Sciatic nerve (tissue), 2 donors: ENCODE data around the gene PFDN4. TPM values are rescaled to one million over a fixed set of nuclear protein-coding genes. Genes with fewer than 3 reads are reported as not detected.
A peak's percentile ranks its signal among the peaks of the same experiment; 100 is the strongest.
"Not testable (repeated sequence)": the region's sequence is repeated elsewhere in the genome, so short reads cannot be mapped to it uniquely, and the experiment has no call there.

Source experiments
- ATAC-seq: fragments of 200-7000 bp; cut with Tn5 transposase; one replicate; pipeline ENCODE4 v1.9.1; 2020; ENCODE audit warnings: mild to moderate bottlenecking, moderate library complexity
- DNase-seq: peaks from one replicate; pipeline ENCODE4 v3.0.0-alpha.2; 2020; ENCODE audit warnings: low spot score
- intact Hi-C: fragments of 100-400 bp; cut with DNase I; formaldehyde crosslinking; loops from one replicate; pipeline ENCODE4 v1.14.2; 2022
- total RNA-seq: library from RNA; stranded (reverse); fragmentation: NEBNext Ultra II Directional; extraction: Animal tissue kit (Norgen Biotek cat#: 25700); gene quantifications from one replicate; pipeline ENCODE4 v1.2.1, GENCODE V29; 2021
- donor health status: DM: no; HTN: no; CAD: no.
- donor health status: DM: no; HTN: no; CAD: no.

The PFDN4 gene
- total RNA-seq, 1 donor from 2014 or later = 26.3 TPM

DNA sequence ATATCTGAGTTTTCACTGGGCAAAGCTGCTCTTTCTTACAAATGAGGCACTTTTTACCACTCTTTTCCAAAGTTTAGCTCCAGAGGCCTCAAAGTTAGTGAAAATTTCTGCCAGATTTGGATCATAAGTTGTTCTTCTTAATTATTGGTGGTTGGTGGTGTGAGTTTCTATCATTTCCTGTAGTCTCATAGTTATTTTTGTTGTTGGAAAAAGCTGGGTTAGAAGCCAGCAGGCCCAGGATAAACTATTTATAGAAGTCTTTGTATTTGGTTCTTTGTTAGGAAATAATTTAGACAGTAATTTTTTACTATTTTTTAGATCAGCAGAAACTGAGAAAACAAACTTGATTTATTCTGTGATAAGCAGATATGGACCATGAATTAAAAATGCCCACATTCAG lies 10.6 kb downstream of the PFDN4 start:
- intact Hi-C loops = no loop called here
- no peak for DNase-seq
- no peak for ATAC-seq

DNA sequence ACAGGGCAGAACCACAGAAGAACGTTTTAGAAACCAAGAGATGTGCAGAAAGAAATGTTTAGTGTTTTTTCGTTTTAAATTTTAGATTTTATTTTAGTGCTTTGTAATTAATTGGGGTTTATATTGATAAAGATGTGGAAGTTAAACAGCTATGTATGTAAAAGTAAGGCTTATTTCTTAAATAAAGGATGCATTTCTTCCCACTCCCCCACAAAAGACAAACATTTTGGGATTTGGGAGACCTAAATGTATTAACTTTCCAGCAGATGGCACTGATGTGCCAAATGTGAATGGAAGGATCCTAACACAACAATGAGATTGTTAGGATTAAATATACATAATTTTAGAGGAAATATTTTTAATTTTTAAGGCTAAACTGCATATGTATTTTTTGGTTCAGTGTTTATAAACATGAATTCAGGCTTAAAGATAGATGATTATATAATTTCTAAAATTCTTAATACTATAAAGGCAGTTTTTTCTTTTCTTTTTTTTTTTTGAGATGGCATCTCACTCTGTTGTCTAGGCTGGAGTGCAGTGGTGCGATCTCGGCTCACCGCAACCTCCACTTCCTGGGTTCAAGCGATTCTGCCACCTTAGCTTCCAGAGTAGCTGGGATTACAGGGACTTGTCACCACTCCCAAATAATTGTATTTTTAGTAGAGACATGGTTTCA lies 12.0 kb downstream of the PFDN4 start:
- DNase-seq (no peak), ATAC-seq (no peak)
- intact Hi-C loops = loop anchor here (5.0 kb wide), 1 partner anchor 427 kb away; no protein-coding TSS in a partner anchor

DNA sequence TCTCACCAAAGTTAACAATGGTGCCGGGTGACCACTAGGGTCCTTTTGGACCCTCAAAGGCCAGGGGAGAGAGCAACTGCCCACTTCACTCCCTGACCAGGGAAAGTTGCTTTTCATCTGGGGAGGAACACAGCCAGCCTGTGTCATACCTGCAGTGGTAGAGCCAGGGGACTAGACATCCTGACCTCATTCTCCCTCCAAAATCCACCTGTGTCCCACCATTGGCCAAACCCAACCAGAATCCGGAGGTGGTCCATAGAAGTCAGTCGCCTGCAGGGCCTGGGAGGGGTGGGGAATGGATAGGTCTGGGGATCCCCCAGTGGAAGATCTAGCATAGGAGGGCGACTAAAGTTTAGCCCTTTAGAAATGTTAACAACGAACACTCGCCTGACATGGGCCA lies 12.8 kb downstream of the PFDN4 start:
- ATAC-seq (no peak), DNase-seq (no peak)
- intact Hi-C loops = loop anchor here (5.0 kb wide), 1 partner anchor 427 kb away; no protein-coding TSS in a partner anchor

DNA sequence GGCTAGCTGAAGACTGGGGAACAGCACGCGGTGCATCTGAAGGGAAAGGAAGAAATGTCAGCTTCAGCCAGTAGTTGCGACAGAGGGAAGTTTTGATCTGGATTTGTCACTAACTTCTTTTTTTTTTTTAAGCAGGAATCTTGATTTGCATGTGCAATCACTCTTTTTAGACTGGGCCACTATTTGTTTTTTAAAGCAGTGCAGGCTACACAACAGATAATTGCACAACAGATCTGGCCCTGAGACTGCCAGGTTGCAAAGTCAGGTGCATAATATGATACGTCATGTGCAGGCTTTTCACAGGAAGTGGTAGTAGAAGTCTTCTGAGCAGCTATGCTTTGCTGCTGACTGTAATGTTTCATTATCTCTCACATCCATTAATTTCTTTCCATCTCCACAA lies 13.5 kb downstream of the PFDN4 start:
- ATAC-seq = no peak
- intact Hi-C loops = loop anchor here (5.0 kb wide), 1 partner anchor 426 kb away; no protein-coding TSS in a partner anchor
- DNase-seq = no peak

DNA sequence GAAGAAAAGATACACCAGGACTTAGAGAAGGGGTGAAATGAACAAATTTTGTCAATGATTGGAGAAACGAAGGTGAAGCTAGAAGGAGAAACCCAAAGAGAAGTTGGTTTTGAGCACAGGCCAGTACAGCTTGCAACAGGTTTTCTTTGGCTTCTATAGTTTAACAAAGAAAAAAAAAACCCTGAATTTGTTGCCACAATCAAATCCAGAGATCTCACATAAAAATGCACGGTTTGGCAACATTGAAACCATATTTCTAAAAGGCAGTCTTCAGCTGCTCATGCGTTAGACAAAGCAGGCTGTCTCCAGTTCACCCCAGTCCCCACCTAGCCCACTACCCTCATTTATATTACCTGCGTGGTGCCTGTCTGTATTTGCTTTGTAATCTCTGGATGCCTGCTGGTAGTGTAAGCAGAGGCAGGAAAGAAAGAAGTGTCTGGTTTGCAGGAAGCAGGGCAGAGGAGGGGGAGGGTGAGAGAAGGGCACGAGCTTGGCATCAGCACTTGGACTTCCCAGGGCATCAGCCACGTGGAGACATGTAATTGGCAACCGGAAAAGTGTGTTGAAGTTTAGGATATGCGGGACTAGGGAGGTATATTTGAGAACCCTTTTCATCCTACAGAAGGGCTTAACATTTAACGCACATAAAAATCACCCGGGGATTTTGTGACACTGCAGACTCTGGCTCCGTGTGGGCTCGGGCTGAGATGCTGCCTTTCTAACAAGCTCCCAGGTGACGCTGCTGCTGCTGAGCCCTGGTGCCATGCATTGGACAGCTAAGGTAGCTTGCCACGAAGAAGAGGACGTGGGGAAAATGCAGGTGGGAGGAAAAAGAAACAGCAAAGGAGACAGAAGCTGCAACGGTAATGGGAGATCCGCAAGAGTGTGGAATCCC lies 14.4 kb downstream of the PFDN4 start:
- DNase-seq (no peak), ATAC-seq (no peak)
- intact Hi-C loops = loop anchor here (5.0 kb wide), 1 partner anchor 425 kb away; no protein-coding TSS in a partner anchor

DNA sequence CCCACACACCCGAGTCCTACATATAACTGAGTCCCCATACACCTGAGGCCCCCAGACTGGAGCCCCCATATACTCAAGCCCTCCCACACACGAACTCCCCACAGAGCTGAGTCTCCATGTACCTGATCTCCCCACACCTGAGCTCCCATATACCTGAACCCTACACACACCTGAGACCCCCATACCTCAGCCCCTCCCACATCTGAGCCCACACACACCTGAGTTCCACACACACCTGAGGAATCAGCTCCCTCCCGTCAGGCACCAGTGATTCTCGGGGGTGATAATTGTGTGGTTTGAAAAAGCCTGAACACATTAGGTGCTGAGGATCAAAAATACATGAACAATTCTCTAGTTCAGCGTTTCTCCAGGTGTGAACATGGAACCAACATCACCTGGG lies 15.4 kb downstream of the PFDN4 start:
- ATAC-seq (no peak), DNase-seq (no peak)
- intact Hi-C loops = loop anchor here (5.0 kb wide), 1 partner anchor 424 kb away; no protein-coding TSS in a partner anchor

DNA sequence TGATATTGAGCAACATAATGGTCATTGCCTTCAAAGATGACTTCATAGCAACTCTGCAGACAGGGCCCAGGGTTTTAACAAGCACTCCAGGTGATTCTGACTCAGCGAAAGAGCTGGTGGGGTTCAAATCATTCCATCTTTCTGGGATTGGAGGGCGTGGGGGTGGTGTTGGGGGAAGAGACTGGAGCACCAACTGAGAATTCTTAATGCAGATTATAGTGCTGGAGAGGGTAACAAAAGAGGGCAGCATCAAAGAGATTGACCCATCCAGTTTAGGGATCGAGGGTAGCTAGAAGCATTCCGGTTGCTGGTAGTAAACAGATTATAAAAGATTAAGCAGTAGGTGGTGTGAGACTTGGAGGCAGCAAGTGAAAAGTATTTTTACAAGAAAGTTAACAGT lies 15.9 kb downstream of the PFDN4 start:
- intact Hi-C loops = loop anchor here (5.0 kb wide), 1 partner anchor 424 kb away; no protein-coding TSS in a partner anchor
- DNase-seq = no peak
- no peak for ATAC-seq

DNA sequence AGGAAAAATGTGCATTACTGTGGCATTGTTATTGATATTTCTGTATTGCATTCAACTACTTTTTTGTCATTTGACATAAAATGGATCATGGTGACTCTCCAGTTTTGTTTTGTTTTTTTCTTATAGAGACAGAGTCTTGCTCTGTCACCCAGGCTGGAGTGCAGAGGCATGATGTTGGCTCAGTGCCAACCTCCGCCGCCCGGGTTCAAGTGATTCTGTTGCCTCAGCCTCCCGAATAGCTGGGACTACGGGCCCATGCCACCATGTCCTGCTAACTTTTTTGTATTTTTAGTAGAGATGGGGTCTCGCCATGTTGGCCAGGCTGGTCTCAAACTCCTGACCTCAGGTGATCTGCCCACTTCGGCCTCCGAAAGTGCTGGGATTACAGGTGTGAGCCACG lies 16.8 kb downstream of the PFDN4 start:
- not testable (repeated sequence) for ATAC-seq, DNase-seq
- intact Hi-C loops = loop anchor here (5.0 kb wide), 1 partner anchor 423 kb away; no protein-coding TSS in a partner anchor

DNA sequence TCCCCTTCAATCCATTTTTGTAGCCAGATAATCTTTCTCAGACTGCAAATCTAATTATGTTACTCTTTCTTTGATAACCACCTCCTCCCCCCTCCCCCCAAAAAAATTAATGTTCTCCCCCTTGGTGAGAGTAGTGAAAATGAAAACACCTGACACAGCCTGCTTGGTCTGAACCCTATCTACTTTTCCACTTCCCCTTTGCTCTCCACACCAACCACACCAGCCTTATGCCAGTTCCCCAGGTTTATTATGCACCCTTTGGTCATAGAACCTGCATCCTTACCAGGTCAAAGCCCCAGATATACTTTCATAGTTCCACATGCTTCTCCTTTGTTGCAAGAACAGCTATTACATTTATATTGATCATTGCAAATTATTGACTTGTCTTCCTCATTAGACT lies 19.4 kb downstream of the PFDN4 start:
- intact Hi-C loops = no loop called here
- ATAC-seq = no peak
- DNase-seq = no peak

DNA sequence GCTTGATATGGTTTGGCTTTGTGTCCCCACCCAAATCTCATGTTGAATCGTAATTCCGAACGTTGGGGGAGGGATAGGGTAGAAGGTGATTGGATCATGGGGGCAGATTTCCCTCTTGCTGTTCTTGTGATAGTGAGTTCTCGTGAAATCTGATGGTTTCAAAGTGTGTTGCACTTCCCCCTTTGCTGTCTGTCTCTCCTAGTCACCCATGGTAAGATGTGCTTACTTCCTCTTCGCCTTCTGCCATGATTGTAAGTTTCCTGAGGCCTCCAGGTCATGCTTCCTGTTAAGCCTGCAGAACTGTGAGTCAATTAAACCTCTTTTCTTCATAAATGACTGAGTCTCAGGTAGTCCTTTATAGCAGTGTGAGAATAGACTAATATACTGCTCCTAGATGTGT lies 19.9 kb downstream of the PFDN4 start:
- no peak for DNase-seq
- no peak for ATAC-seq
- intact Hi-C loops = no loop called here

DNA sequence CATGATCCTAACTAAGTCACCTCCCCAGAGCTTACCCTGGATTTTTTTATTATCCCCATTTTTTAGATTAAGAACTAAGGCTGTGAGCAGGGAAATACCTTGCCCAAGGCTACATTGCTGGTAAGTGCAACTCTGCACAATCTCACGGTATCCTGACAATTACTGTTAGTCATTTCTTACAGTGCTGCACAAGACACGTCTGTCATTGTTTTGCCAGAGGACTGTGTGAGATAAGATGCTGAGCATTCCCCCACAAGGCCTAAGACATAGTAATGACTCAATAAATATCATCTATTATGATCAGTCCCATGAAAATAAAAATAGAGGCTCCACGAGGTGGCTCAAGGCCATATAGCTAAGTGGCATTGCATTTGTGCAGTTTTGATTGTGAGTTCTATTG lies 21.0 kb downstream of the PFDN4 start:
- intact Hi-C loops = no loop called here
- DNase-seq (no peak), ATAC-seq (no peak)

DNA sequence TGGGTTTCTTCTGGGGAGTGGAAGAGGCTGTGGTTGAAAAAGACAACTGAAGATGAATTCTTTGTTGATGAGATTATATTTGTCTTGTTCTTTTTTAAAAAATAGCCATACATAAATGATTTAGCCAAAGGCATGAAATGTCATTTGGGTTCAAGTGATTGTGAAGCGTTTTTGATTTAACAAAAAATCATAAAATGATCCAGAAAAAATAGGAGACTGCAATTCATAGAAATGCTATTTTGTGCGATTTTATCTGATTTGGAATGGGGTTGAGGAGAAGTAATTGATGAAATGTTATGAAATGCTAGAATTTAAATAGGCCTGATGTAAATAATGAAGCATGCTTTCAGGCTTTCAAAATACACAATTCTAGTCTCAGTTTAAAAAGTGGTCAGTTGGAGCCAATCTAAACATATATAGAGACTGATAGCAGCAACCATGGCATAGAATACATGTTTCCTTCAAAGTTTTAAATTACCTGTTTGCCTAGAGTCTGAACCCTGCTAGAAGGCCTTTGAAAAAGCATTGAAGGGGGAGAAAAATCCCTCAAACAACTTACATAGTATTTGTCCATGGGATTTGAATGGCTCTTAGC lies 21.8 kb downstream of the PFDN4 start:
- ATAC-seq (no peak), DNase-seq (no peak)
- intact Hi-C loops = no loop called here

DNA sequence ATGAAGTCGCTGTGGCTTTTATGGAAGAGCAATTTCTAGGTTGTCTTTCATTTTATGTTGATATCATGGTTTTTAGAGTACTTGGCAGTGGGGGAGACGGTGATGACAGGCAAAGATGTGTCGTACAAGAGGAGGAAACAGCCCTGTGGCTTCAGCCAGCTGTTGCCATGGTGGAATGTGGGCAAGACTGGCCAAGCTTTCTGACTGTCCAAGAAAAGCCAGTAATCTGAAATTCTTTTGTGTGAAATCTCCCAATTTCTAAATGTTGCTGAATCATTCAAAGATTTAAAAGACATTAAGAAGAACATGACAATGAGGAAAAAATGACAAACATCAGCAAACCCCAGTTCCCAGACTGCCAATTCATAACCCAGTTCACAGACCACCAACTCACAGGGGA lies 23.1 kb downstream of the PFDN4 start:
- DNase-seq (no peak), ATAC-seq (no peak)
- intact Hi-C loops = no loop called here

DNA sequence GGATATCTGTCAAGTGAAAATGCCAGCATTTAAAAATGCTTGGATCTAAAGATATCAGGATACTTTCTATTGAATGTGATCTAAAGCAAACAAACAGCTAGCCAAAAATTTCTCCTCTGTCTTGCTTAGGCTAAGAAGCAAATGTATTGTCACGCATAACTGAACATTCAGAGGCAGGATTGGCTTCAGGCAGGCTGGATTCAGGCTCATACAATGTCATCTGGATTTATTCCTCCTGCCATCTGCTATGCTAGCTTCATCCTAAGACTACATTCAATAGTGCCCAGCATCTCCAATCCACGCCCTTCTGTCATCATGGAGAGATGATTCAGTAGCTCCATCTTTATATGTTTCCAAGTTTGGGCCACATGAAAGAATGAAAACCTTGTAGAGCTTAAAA lies 27.1 kb downstream of the PFDN4 start:
- no peak for ATAC-seq
- intact Hi-C loops = no loop called here
- DNase-seq = no peak

DNA sequence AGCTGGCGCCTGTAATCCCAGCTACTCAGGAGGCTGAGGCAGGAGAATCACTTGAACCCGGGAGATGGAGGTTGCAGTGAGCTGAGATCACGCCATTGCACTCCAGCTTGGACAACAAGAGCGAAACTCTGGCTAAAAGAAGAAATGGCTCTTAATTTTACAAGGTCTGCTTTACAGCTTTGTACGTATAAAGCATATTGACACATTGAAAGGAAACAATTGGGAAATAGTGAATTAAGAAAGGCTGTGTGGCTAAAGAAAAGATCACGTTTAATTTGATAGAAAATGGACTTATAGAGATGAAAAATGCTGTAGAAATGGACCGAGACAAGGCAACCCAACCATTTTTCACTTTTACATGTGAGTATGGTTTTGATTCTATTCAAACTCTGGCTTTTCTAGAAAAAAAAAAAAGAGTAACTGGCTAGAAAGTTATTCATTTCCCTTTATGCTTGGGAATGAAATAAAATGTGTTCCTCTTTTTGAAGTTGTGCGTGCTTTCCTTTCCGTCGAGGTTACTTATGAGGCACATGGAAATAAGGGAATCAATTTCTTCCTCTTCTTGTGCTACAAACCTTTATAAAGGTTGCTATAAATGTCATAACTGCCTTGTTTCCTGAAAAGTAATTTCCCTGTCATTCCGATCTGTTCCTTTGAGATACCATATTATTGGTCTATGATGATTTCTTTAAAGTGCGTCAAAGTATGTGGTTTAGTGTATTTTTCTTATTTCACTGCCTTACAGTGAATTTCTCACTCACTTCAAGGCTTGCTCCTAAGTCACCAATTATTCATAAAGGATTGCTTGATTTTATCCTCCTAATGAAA lies 29.4 kb downstream of the PFDN4 start:
- DNase-seq = no peak
- intact Hi-C loops = no loop called here
- ATAC-seq = no peak

DNA sequence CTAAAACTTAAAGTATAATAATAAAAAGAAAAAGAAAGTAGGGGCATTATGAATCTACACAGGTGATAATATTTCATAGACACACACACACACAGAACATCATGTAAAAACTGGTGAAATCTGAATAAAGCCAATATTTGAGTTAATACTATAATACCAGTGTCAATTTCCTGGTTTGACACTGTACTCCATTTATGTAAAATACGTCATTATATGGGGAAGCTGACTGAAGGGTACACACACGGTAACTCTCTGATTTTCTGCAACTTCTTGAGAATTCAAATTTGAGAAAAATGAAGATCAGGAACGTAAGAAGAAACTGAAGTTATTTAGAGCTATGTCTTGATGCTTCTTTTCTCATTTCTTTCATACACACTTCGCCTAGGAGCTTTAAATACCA lies 36.2 kb downstream of the PFDN4 start:
- no peak for ATAC-seq
- intact Hi-C loops = no loop called here
- DNase-seq = no peak

DNA sequence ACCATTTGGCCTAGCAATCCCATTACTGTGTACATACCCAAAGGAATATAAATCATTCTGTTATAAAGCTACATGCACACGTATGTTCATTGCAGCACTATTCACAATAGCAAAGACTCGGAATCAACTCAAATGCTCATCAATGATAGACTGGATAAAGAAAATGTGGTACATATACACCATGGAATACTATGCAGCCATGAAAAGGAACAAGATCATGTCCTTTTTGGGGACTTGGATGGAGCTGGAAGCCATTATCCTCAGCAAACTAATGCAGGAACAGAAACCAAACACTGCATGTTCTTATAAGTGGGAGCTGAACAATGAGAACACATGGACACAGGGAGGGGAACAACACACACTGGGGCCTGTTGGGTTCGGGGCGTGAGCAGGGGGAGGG lies 40.8 kb downstream of the PFDN4 start:
- DNase-seq, ATAC-seq, intact Hi-C loops: not testable (repeated sequence)

DNA sequence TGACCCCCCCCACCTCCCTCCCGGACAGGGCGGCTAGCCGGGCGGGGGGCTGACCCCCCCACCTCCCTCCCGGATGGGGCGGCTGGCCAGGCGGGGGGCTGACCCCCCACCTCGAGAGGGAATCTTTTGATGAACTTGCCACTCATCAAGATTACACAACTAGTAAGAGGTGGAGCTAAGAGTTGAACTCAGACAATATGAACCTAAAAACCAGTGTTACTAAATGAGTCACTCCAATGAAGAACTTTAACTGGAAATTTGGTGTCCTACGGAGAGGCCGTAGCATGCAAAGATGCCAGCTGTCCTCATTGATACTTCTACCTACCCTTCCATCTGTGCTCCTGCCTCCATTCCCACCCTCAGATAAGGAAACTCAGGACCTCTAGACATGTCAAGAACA lies 42.8 kb downstream of the PFDN4 start:
- ATAC-seq (peak; percentile 26), DNase-seq (no peak)
- intact Hi-C loops = no loop called here

DNA sequence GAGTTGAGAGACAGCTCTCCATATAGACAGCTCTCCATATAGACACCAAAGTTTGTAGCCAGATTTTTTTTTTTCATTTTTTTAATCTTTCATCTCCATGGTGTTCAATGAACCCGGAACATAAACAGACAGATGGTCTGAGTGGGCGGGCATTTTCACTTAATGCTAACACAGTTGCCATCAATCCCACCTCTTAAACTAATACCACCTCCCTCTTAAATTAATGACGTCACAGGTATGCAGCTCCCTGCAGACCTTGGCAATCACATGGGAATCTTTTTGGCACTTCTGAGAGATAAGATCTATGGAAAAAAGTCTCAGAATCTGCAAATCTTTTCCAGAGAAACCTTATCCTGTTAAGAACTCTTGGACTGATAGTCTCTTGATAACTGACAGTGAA lies 43.2 kb downstream of the PFDN4 start:
- DNase-seq (no peak), ATAC-seq (no peak)
- intact Hi-C loops = no loop called here
